ENCODE results near the gene PARD3B. TPM values are rescaled to one million over a fixed set of nuclear protein-coding genes. Genes with fewer than 3 reads are reported as not detected.

The PARD3B gene
- total and polyA plus RNA-seq, 2 of the 4 experiments (the other 2 are of a cell fraction), result 3.3 to 15.6 TPM

DNA sequence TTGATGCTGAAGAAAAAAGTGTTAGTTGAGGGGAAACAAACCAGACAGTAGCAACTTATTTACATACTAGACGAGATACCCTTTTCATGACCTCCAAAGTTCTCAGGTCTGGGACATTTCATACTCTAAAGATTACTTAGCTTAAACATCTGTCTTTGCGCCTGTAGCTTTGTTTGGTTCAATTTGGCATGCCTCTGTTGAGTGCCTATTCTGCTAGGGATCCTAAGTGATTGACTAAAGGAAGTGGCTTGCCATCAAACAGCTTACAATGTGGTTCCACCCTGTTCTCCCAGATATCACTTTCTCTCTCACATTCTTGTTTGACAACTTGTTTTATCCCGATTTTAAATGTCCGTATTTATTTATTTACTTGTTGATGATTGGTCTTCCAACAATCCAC, 488.8 kb downstream of the PARD3B start:
- ATAC-seq (ENCODE audit: low read depth) (no peak), DNase-seq (no peak)
- H3K4me3 ChIP-seq (ENCODE audit: insufficient read depth, low read depth, low read length), result no peak overlapping the region
- no peak overlapping the region for H3K4ac ChIP-seq (ENCODE audit: low read depth, low read length)
- H4K91ac ChIP-seq (ENCODE audit: insufficient read depth, low read depth, low read length), result no peak overlapping the region
- no TSS peak for BruUV-seq (replicated peaks)
- no peaks in the 10 kb centered on the region for H3K9me3 ChIP-seq (ENCODE audit: control insufficient read depth, insufficient read depth, low read length)
- intact Hi-C loops (cut with micrococcal nuclease), result no loop called here
- no peak overlapping the region for H2AK5ac ChIP-seq (ENCODE audit: low read depth, low read length)
- no peaks in the 10 kb centered on the region for H4K20me1 ChIP-seq (ENCODE audit: insufficient read depth, low read length)
- ChIA-PET CTCF (interaction anchor here (1.0 kb wide), 1 partner anchor 17 kb away, joined by 3 read pairs; no protein-coding TSS in a partner anchor), POLR2A (ENCODE audit: unreplicated experiment) (no interaction called here)
- peaks cover 3 to 7% of the 10 kb centered on the region in 2 experiments; a peak in 2 of 4 replicates for H3K79me1 ChIP-seq (ENCODE audit: low read depth in 1 of 2, low read length in 2 of 2)
- no CpG with 5 or more reads among the region's 4 CpGs for WGBS, 2 experiments (ENCODE audit: extremely low coverage in 2 of 2, insufficient read length in 1 of 2)
- no peak overlapping the region for H2BK15ac ChIP-seq (ENCODE audit: low read depth, low read length)
- no peak overlapping the region for H2BK120ac ChIP-seq (ENCODE audit: low read depth, low read length)
- in situ Hi-C loops (cut with MboI; ENCODE audit: low sequenced_read_pairs), result no loop called here
- H3K36me3 ChIP-seq (ENCODE audit: control insufficient read depth, insufficient read depth, low read length), result no peaks in the 10 kb centered on the region
- H3K4me2 ChIP-seq (ENCODE audit: low read depth, low read length), result no peak overlapping the region
- H3K23ac ChIP-seq (ENCODE audit: low read depth, low read length), result no peak overlapping the region; the same call in 1 of the 2 replicates
- no peaks in the 10 kb centered on the region for H3K27me3 ChIP-seq (ENCODE audit: control insufficient read depth, insufficient read depth, low read length)
- no peak overlapping the region for H2BK20ac ChIP-seq (ENCODE audit: low read depth, low read length)
- H3K14ac ChIP-seq (replicated peaks; ENCODE audit: low read depth, low read length), result no peak overlapping the region
- no peak overlapping the region for H2AK9ac ChIP-seq (replicated peaks; ENCODE audit: low read depth, low read length, poor library complexity)
- TF ChIP-seq RAD21 (IDR thresholded peaks at IDR 0.05; ENCODE audit: low read length) (no peak), MAFK (IDR thresholded peaks at IDR 0.05; ENCODE audit: low read depth, low read length) (no peak), RFX5 (IDR thresholded peaks at IDR 0.05; ENCODE audit: low read depth, low read length) (no peak), FOS (IDR thresholded peaks at IDR 0.05; ENCODE audit: low read depth, low read length) (no peak), MAZ (IDR thresholded peaks at IDR 0.05; ENCODE audit: borderline replicate concordance, low read depth, low read length) (no peak), SMC3 (IDR thresholded peaks at IDR 0.05; ENCODE audit: low read depth, low read length) (no peak), BHLHE40 (IDR thresholded peaks at IDR 0.05; ENCODE audit: low read depth, low read length) (no peak), CEBPB (IDR thresholded peaks at IDR 0.05; ENCODE audit: low read depth, low read length) (no peak), POLR2A (IDR thresholded peaks at IDR 0.05; ENCODE audit: low read depth, low read length) (no peak), MXI1 (IDR thresholded peaks at IDR 0.05; ENCODE audit: borderline replicate concordance, low read depth, low read length) (no peak), NFE2L2 (IDR thresholded peaks at IDR 0.05; ENCODE audit: low read depth, low read length) (no peak), CHD1 (IDR thresholded peaks at IDR 0.05; ENCODE audit: low read depth, low read length) (no peak), RCOR1 (IDR thresholded peaks at IDR 0.05; ENCODE audit: insufficient replicate concordance, low read length) (no peak)
- TF ChIP-seq, protein P1, sequence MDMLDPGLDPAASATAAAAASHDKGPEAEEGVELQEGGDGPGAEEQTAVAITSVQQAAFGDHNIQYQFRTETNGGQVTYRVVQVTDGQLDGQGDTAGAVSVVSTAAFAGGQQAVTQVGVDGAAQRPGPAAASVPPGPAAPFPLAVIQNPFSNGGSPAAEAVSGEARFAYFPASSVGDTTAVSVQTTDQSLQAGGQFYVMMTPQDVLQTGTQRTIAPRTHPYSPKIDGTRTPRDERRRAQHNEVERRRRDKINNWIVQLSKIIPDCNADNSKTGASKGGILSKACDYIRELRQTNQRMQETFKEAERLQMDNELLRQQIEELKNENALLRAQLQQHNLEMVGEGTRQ (IDR thresholded peaks at IDR 0.05; ENCODE audit: low read depth, low read length), result no peak
- TF ChIP-seq, protein P2, sequence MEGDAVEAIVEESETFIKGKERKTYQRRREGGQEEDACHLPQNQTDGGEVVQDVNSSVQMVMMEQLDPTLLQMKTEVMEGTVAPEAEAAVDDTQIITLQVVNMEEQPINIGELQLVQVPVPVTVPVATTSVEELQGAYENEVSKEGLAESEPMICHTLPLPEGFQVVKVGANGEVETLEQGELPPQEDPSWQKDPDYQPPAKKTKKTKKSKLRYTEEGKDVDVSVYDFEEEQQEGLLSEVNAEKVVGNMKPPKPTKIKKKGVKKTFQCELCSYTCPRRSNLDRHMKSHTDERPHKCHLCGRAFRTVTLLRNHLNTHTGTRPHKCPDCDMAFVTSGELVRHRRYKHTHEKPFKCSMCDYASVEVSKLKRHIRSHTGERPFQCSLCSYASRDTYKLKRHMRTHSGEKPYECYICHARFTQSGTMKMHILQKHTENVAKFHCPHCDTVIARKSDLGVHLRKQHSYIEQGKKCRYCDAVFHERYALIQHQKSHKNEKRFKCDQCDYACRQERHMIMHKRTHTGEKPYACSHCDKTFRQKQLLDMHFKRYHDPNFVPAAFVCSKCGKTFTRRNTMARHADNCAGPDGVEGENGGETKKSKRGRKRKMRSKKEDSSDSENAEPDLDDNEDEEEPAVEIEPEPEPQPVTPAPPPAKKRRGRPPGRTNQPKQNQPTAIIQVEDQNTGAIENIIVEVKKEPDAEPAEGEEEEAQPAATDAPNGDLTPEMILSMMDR (conservative IDR thresholded peaks at IDR 0.05; ENCODE audit: low read depth, low read length), result no peak
- TF ChIP-seq, protein P3, sequence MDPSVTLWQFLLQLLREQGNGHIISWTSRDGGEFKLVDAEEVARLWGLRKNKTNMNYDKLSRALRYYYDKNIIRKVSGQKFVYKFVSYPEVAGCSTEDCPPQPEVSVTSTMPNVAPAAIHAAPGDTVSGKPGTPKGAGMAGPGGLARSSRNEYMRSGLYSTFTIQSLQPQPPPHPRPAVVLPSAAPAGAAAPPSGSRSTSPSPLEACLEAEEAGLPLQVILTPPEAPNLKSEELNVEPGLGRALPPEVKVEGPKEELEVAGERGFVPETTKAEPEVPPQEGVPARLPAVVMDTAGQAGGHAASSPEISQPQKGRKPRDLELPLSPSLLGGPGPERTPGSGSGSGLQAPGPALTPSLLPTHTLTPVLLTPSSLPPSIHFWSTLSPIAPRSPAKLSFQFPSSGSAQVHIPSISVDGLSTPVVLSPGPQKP (IDR thresholded peaks at IDR 0.05; ENCODE audit: borderline replicate concordance, low read depth, low read length), result no peak
- no peak overlapping the region for H2BK5ac ChIP-seq (ENCODE audit: low read depth, low read length, poor library complexity, severe bottlenecking)
- no peak overlapping the region for H3K27ac ChIP-seq (ENCODE audit: insufficient read depth, low read length)
- no peak overlapping the region for H2AFZ ChIP-seq (replicated peaks; ENCODE audit: low read length, poor library complexity)
- dilution Hi-C loops (cut with HindIII; ENCODE audit: low sequenced_read_pairs, unreplicated experiment), result no loop called here
- no peak overlapping the region for H3K9ac ChIP-seq (ENCODE audit: low read depth, low read length)
- no peaks in the 10 kb centered on the region for H3K4me1 ChIP-seq (ENCODE audit: control insufficient read depth, insufficient read depth, low read length)
- no peak overlapping the region for H3K18ac ChIP-seq (ENCODE audit: low read depth, low read length)
- H4K5ac ChIP-seq (ENCODE audit: low read depth, low read length), result no peak overlapping the region
- H3K9me1 ChIP-seq (ENCODE audit: insufficient read depth, low read length), result no peaks in the 10 kb centered on the region
- no peak overlapping the region for H3K56ac ChIP-seq (ENCODE audit: extremely low read depth, insufficient read depth, low read length)
- no peak overlapping the region for H4K8ac ChIP-seq (ENCODE audit: low read depth in 2 of 2, low read length in 2 of 2)
